IPS-15b (cell line): ENCODE data around the gene BPNT1.

Source experiments
- H3K27me3 ChIP-seq: one replicate; pipeline ENCODE4 v1.6.1; 2013; ENCODE audit warnings: low read length; ENCODE audit not compliant: control insufficient read depth, insufficient read depth
- H3K36me3 ChIP-seq: one replicate; pipeline ENCODE4 v1.6.1; 2013; ENCODE audit warnings: low read length; ENCODE audit not compliant: control insufficient read depth, insufficient read depth
- H3K4me1 ChIP-seq: one replicate; pipeline ENCODE4 v1.6.1; 2013; ENCODE audit warnings: mild to moderate bottlenecking, low read length; ENCODE audit not compliant: control insufficient read depth, insufficient read depth
- H3K4me3 ChIP-seq: one replicate; pipeline ENCODE4 v1.5.1; 2013; ENCODE audit warnings: low read depth, low read length
- H3K9ac ChIP-seq: one replicate; pipeline ENCODE4 v1.6.1; 2013; ENCODE audit warnings: low read depth, mild to moderate bottlenecking, low read length
- H3K9me3 ChIP-seq: one replicate; pipeline ENCODE4 v1.6.1; 2013; ENCODE audit warnings: mild to moderate bottlenecking, low read length; ENCODE audit not compliant: control insufficient read depth, insufficient read depth

The BPNT1 gene

GRCh38 chr1:220089650-220090556 lies at the start of gene BPNT1:
Gene BPNT1, minus strand, starts transcription at chr1:220089788. Its CDS starts 9,942 bp downstream, at chr1:220079846.
- no peaks in the 10 kb centered on the region for H3K4me1 ChIP-seq
- H3K36me3 ChIP-seq: no peaks in the 10 kb centered on the region
- H3K27me3 ChIP-seq: no peaks in the 10 kb centered on the region
- peak within 1 kb of the TSS; percentile 62 for H3K4me3 ChIP-seq
- no peaks in the 10 kb centered on the region for H3K9me3 ChIP-seq
- H3K9ac ChIP-seq: peak within 1 kb of the TSS; percentile 12

GRCh38 chr1:220137019-220137786 lies 47.6 kb upstream of the BPNT1 start:
- Histone ChIP-seq H3K4me3 (no peak overlapping the region), H3K9me3 (no peaks in the 10 kb centered on the region), H3K4me1 (no peaks in the 10 kb centered on the region), H3K36me3 (peaks cover 6% of the 10 kb centered on the region), H3K27me3 (no peaks in the 10 kb centered on the region), H3K9ac (no peak overlapping the region)

- Histone ChIP-seq H3K27me3 (no peaks in the 10 kb centered on the region), H3K9ac (no peak overlapping the region), H3K4me3 (no peak overlapping the region), H3K36me3 (peaks cover 6% of the 10 kb centered on the region), H3K9me3 (no peaks in the 10 kb centered on the region), H3K4me1 (no peaks in the 10 kb centered on the region)
Observed at GRCh38 chr1:220135755-220136154, 46.2 kb upstream of the BPNT1 start.

GRCh38 chr1:220129479-220130210 lies 40.1 kb upstream of the BPNT1 start:
- no peaks in the 10 kb centered on the region for H3K9me3 ChIP-seq
- H3K36me3 ChIP-seq: no peaks in the 10 kb centered on the region
- no peak overlapping the region for H3K4me3 ChIP-seq
- no peaks in the 10 kb centered on the region for H3K4me1 ChIP-seq
- H3K27me3 ChIP-seq: no peaks in the 10 kb centered on the region
- no peak overlapping the region for H3K9ac ChIP-seq

- no peak overlapping the region for H3K9ac ChIP-seq
- no peaks in the 10 kb centered on the region for H3K4me1 ChIP-seq
- no peak overlapping the region for H3K4me3 ChIP-seq
- H3K27me3 ChIP-seq: no peaks in the 10 kb centered on the region
- no peaks in the 10 kb centered on the region for H3K36me3 ChIP-seq
- H3K9me3 ChIP-seq: no peaks in the 10 kb centered on the region
Observed at GRCh38 chr1:220127076-220127475, 37.5 kb upstream of the BPNT1 start.

- no peaks in the 10 kb centered on the region for H3K9me3 ChIP-seq
- no peaks in the 10 kb centered on the region for H3K36me3 ChIP-seq
- no peak overlapping the region for H3K4me3 ChIP-seq
- H3K4me1 ChIP-seq: no peaks in the 10 kb centered on the region
- H3K27me3 ChIP-seq: no peaks in the 10 kb centered on the region
- no peak overlapping the region for H3K9ac ChIP-seq
Observed at GRCh38 chr1:220124542-220124941, 35.0 kb upstream of the BPNT1 start.

- Histone ChIP-seq H3K36me3 (no peaks in the 10 kb centered on the region), H3K27me3 (no peaks in the 10 kb centered on the region), H3K9ac (no peak overlapping the region), H3K4me3 (no peak overlapping the region), H3K4me1 (no peaks in the 10 kb centered on the region), H3K9me3 (no peaks in the 10 kb centered on the region)
Observed at GRCh38 chr1:220123889-220124288, 34.3 kb upstream of the BPNT1 start.

GRCh38 chr1:220123066-220123465 lies 33.5 kb upstream of the BPNT1 start:
- Histone ChIP-seq H3K4me3 (no peak overlapping the region), H3K9ac (no peak overlapping the region), H3K36me3 (no peaks in the 10 kb centered on the region), H3K27me3 (no peaks in the 10 kb centered on the region), H3K9me3 (no peaks in the 10 kb centered on the region), H3K4me1 (no peaks in the 10 kb centered on the region)

GRCh38 chr1:220121791-220122530 lies 32.4 kb upstream of the BPNT1 start:
- Histone ChIP-seq H3K4me1 (no peaks in the 10 kb centered on the region), H3K4me3 (no peak overlapping the region), H3K36me3 (no peaks in the 10 kb centered on the region), H3K9ac (no peak overlapping the region), H3K9me3 (no peaks in the 10 kb centered on the region), H3K27me3 (no peaks in the 10 kb centered on the region)

GRCh38 chr1:220119043-220119512 lies 29.5 kb upstream of the BPNT1 start:
- no peak overlapping the region for H3K4me3 ChIP-seq
- H3K4me1 ChIP-seq: no peaks in the 10 kb centered on the region
- H3K9me3 ChIP-seq: no peaks in the 10 kb centered on the region
- H3K27me3 ChIP-seq: no peaks in the 10 kb centered on the region
- no peaks in the 10 kb centered on the region for H3K36me3 ChIP-seq
- no peak overlapping the region for H3K9ac ChIP-seq

GRCh38 chr1:220113136-220113695 lies 23.6 kb upstream of the BPNT1 start:
- Histone ChIP-seq H3K4me1 (no peaks in the 10 kb centered on the region), H3K9me3 (no peaks in the 10 kb centered on the region), H3K4me3 (no peak overlapping the region), H3K9ac (no peak overlapping the region), H3K27me3 (no peaks in the 10 kb centered on the region), H3K36me3 (no peaks in the 10 kb centered on the region)
